DMS 273 (cell line): ENCODE measurements around the gene TBC1D22B.

Experiments
- DNase-seq: peaks from one replicate; lab custom pipeline; 2025; ENCODE audit not compliant: unreplicated experiment; lab: John Stamatoyannopoulos, UW

The TBC1D22B gene

DNA sequence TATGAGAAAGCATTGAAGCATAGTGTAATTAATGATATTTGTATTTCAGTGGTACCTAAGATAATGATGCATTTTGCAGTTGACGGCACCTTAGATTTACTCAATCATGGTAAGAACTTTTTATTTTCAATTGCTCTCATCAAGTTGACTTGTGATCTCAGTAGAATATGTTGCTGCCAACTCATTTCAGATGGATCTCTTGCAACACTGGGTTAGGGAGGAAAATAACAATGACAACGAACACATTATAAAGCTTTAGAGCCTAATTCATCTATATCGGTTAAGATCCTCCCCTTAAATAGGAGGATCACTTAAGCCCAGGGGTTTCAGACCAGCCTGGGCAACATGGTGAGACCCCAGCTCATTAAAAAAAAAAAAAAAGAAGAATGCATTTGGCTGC lies 18.0 kb upstream of the TBC1D22B start:
- DNase-seq: no peak

DNA sequence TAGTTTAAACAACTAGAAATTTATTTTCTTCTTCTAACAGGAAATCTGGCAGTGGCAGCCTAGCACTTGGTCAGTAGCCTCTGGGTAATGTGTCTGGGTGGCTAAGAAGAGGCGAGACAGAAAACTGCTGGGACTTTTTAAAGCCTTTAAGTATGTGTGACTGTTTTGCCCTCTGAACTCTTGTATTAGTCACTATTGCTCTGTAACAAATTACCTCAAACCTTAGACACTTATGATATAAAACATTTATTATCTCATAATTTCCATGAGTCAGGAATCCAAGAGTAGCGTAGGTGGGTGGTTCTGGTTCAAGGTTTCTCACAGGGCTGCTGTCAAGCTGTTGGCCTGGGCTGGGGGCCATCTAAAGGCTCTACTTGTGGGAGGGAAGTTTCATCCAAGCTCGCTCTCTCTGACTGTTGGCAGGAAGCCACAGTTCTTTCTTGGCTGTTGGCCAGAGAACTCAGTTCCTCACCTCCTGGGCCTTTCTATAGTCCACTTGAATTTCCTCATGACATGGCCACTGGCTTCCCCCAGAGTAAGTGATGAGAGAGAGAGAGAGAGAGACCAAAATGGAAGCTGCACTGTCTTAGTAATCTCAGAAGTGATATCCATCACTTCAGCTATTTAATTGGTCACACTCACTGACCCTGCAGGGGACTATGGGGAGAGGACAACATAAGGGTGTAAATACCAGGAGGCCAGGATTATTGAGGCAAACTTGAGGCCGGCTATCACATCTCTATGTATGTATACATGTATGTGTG lies 17.4 kb upstream of the TBC1D22B start:
- peak; percentile 95 for DNase-seq

DNA sequence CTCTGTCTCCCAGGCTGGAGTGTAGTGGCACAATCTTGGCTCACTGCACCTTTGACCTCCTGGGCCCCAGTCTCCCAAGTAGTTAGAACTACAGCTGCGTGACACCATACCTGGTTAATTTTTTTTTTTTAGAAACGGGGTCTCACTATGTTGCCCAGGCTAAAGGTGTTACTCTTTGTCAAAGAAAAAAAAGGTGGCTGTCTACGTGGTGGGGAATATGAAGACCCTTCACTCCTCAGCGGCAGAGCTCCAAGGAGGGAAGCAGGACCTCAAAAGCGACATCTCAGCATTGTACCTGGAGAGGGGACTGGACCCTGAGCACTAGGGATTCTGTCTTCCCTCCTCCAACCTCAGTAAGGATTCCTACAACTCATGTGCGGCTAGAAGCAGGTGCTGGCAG lies 16.4 kb upstream of the TBC1D22B start:
- no peak for DNase-seq

DNA sequence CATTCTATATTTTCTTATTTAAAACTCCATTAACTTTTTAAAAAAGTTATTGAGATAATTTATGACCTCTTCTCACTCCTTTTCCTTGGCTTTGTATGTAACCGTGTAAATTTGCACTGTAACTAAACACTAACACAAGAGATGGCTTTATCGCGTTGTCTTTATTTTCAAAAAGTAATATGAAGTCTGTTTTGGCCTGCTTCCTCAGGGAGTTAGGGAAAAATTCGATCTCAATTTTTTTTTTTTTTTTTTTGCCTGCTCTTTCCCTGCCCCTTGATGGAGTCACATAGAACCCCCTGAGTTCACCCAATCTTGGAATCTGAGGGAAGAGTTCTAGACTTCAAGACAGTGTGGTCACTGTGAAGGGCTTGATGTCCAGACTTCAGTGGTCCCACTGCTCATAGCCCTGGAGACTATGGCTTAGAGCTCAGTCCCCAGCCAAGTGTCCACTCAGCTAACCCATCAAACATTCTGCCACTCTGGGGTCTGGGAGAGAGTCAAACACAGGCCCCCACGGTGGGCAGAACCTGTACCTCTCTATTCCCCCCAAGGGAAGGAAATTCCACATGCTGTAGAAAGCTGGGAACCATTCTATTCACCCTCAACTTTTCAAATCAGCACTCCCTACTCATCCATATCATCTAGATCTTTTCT lies 15.7 kb upstream of the TBC1D22B start:
- DNase-seq: no peak

DNA sequence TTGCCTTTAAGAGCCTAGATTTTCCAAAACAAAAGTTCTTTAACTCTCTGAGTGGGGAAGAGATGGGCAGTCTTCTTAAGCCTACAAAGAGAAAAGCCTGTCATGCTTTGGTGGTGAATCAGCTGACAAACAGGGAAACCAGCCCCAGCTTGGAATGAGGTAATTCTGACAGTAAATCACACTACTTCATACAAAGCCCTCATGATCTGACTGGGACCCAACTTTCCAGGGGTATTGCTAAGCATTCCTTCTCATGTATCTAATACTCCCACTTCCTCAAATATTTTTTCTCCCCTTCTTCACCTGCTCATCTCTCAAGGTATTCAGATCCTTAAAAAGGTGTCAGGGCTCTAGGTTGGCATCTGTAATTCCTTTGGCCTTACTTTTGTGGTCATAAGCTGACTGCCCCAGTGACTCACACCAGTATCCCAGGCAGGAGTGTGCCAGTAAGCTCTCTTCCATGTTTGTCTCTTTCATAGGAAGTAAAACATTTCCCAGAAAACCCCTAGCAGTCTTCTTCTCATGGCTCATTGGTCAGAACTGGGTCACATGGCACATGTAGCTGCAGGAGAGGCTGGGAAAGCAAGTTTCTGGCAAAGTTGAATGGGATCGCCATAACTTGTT lies 15.0 kb upstream of the TBC1D22B start:
- peak; percentile 20 for DNase-seq

DNA sequence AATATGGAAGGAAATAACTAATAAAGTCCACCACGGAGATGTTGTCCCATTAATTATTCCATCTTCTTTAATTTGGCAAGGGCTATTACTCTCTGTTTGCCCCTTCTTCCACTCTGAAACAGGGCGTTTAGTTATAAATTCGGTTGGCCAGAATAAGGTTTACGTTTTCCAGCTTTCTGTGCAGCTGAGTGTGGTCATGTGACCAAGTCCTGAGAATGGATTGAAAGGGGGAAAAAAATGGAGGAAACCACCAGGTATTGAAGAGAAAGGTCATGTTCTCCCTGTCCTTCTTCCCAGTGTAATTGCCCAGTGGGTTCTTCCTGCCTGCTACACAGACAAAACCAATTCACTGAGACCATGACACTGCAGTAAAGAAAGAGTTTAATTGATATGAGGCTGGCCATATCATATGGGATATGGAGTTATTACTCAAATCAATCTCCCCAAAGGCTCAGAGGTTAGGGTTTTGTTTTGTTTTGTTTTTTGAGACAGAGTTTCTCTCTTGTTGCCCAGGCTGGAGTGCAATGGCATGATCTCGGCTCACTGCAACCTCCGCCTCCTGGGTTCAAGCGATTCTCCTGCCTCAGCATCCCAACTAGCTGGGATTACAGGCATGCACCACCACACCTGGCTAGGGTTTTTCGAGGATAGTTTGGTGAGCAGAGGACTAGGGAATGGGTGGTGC lies 14.3 kb upstream of the TBC1D22B start:
- no peak for DNase-seq

DNA sequence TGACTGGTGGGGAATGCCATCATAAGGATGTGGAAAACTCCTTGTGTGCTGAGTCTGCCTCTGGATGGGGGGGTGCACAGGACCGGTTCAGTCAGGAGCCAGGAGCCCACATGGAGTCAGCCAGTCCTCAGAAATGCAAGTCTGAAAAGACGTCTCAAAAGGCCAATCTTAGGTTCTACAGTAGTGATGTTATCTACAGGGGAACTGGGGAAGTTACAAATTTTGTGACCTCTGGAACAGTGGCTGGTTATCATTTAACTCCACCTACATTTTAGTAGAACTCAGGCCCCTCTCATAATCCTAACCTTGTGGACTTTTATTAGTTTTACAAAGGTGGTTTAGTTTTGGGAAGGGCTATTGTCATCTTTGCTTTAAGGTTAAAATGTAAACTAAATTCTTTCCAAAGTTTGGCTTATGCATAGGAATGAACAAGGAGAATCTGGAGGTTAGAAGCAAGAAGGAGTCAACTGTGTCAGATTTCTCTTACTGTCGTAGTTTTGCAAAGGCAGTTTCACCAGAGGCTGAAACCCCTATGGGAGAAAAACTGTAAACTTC lies 13.7 kb upstream of the TBC1D22B start:
- DNase-seq: no peak

DNA sequence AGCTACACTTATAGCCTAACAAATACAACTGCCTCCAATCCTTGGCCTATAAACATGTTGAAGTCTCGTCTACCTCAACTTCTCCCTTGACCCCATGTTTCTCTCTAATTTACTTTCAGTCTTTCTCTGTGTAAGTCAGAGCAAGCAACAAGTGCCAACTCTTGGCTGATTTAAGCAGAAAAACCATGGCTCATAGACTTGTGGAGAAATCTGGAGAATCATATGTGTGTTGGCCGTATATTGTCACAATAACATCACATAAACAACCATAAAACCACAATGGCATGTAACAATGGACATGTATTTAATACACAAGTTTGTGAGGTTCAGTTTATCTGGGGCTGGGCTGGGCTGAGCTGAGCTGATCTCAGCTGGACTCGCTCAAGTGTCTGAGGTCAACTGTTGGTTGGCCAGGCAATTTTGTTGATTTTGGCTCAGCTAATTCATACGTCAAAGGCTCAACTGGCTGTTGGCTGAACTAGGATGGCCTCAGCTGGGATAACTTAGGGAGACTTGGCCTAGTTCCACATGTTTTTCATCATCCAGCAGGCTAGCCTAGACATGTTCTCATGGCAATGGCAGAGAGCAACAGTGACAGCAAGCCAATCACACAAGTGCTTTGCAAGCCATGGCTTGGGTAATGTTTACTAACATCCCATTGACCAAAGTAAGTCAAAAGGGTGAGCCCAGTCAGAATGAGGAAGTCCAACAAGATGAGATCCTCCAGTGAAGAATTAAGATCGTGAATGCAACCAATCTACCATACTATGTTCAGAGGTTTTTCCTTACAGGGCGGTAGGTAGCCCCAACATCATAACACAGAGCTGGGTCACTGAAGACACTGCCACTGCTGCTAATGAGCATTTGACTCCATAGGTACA lies 12.9 kb upstream of the TBC1D22B start:
- DNase-seq: peak; percentile 91

DNA sequence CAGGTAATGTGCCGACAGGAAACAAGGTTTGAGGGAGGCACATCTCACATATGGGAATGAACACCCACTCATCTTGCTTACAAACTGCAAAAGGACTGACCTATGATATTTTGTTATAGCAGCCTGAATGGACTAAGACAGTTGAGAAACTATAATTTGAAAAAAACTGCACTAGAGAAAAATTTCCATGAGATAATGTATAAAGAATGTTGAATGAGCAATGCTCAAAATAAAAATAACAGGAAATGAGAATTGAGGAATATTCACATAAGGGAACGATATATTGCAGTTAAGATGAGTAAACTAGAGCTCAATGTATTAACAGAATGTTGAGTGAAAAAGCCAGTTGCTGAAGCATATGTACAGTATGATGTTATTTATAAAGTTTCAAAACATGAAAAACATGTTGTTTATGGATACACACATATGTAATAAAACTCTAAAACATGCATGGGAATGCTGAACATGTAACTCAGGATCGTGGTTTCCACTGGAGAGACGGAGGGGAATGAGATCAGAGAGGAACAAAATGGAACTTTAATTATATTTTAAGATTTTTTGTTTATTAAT lies 6.3 kb upstream of the TBC1D22B start:
- DNase-seq: no peak

DNA sequence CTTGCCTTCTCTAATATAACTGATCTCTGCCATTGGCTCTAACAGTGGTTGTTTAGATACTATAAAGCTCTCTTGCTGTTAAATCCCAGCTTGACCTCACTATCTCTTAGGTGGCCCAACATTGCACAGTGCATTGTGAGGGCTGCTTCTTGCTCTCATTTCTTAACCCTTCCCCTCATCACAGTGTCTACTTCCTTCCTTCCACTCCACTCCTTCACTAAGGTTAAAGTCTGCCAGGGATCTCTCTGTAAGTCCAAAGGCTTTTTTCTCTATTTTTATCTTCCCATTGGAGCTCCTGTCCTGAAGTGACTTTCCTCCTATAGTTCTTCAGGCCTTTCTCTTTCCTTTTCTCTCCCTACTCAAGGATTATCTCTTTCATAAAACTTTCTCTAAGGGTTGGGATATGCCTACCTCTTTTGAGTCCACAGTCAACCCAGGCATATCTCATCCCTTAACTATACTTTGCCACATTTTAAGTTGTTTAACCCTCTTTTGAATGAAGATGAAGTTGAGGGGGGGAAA lies 4.0 kb upstream of the TBC1D22B start:
- no peak for DNase-seq

DNA sequence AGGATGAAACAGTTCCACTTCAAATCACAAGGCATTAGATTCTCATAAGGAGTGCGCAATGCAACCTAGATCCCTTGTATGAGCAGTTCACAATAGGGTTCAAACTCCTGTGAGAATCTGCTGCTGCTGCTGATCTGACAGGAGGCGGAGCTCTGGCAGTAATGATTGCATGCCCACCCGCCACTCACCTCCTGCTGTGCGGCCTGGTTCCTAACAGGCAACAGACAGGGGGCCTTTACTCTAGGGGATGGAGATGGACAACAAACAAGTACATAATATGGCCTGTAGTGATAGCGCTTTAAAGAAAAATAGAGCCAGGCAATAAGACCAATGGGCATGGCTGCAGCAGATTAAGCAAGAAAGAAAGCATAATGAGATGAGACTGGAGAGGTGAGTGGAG lies 2.7 kb upstream of the TBC1D22B start:
- DNase-seq: no peak

DNA sequence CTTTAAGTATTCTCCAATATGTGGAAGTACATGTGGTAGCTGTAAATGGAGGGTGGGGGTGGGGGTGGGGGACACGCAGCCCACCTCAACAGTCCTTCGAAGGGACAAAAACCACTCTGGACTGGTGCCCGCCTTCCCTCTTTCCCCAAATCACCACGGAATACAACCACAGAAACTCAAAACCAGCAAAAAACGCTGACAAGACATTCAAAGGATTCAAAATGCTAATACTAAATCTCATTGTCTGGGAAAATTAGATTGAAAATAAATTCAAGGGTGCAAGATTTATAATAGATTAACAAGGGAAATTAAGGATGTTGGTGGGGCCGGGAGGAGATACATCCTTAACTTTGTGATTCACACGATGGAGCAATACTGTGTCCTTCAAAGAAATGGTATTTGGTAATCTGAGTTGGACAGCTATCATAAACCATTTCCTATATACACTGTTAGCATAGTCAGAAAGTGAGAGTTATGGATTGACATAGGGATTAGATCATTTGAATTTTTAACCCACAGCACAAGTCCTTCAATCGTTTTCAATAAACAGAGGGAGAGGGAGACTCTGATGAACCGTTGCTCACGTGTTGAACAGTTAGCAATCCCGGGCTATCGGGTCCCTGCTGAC lies 766 bp upstream of the TBC1D22B start:
- no peak for DNase-seq

DNA sequence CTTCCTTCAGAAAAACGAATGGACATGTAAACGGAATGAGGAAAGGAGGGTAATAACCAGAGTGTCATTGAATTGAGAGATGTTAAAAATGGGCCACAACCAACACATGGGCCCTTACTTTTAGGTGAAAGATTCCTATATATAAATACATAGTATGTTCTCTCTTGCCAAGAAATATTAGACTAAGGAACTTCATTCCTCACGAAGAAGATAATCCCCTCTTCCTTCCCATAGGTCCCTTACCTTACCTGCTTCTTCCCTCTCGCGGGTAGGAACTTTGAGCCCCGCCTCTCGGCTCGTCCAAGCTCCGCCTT lies 295 bp upstream of the TBC1D22B start:
- DNase-seq: no peak

DNA sequence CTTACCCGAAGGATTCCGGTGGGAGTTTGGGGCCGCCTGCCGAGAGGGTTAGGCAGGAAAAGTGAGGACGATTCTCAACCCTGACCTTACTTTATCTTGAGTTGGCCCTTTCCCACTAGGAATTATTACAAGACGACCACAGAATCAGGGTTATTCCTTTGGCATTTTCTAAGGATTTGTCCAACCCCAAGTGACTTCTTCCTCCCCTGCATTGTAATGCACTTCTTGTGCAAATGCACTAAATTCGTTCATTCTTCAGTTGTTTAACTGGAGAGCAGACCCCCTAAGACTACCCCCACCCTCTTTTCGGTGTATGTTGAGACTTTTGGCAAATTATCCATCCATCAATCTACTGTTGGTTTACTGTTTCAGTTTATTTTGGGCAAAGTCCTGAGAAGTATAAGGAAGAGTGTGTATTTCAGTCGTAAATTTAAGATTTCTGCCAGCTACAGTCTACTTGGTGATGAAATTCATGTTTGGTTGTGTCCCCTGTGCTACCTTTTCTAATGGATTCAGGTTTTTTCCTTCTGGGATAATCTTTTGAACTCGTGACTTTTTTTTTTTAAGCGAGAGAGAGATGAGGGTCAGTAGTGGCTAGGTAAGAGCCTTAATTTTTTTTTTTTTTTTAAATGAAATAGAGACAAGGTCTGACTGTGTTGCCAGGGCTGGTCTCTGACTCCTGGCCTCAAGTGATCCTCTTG lies 983 bp downstream of the TBC1D22B start:
- DNase-seq: no peak

DNA sequence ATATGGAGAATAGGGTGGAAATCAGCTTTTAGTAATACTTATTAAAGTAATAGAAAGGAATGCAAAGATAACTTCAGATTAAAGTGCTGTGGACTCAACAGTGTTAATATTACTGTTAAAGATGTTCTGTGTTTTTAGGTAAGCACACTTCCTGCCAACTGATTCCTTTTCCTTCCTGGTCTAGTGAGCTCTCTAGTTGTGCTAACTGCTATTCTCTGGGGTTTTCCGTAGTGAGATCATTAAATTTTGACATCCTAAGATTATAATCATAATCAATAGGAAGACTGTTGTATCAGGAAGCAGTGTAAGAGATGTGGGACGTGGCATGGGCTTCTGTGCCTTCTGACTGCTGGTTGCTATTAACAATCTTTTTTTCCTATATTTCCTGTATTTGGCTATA lies 1.6 kb downstream of the TBC1D22B start:
- no peak for DNase-seq

DNA sequence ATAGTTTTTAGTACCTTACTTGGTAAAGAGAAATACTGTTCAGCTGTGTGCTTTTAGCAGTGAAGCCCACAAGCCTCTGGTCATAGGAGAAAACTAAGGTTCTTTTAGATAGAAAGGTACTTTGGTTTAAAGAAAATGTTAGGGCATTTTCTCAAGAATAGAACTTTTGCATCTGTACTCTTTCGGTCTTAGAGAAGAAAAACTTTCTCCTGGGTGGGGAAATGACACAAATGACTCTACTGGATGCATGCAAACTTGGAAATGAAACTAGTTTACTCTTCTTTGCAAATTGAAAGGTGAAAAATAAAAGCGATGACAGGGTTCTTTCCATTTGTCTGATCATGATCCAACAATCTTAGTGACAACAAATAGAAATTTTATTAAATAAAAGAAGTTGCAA lies 2.5 kb downstream of the TBC1D22B start:
- no peak for DNase-seq

DNA sequence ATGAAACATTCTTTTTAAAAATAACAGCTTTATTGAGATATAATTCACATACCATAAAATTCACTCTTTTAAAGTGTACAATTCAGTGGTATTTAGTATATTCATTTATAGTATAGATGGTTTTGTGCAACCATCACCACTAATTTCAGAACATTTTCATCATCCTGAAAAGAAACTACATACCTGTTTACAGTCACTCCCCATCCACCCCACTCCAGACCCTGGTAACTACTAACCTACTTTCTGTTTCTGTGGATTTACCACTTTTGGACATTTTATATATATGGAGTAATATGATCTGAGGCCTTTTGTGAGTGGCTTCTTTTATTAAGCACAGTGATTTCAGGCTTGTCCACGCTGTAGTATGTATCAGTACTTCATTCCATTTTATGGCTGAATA lies 2.9 kb downstream of the TBC1D22B start:
- no peak for DNase-seq

DNA sequence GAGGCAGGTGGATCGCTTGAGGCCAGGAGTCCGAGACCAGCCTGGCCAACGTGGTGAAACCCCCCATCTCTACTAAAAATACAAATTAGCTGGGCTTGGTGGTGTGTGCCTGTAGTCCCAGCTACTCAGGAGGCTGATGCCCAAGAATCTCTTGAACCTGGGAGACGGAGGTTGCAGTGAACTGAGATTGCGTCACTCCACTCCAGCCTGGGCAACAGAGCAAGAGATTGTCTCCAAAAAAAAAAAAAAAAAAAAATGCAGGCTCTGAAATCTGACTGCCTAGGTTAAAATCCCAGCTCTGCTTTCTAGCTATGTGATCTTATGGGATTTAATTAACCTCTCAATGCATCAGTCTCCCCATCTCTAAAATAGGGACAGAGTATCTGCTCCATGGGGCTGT lies 3.6 kb downstream of the TBC1D22B start:
- no peak for DNase-seq

DNA sequence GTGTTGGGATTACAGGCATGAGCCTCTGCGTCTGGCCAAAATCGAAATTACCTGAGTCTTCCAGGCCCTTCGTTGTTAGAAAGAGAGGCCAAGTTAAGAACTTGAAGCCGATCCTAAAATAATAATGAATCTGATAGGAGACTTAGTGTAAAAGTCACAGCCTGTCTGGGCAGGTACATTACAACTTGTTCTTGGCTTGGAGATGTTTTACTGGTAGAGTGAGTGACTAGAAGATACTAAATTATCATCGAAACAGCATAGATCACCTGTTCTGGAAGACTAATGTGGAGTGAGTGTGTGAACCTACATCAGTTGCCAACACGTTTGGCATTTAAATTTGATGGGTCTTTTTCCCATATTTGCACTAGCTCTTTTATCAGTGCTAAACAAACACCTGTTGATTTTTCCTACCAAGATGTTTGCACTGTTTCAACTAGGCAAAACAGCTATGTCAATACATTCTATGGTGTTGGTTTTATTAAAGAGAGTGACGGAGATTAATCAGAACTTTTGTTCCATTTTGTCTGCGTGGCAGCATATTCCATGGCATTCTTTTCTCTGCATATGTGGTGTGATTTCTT lies 5.0 kb downstream of the TBC1D22B start:
- DNase-seq: no peak
